Body of pancreas (tissue), 4 donors: Measurements from ENCODE around the gene RAB17. TPM values are rescaled to one million over a fixed set of nuclear protein-coding genes. Genes with fewer than 3 reads are reported as not detected.

Experiments used
- ATAC-seq: fragments of 150-250 bp; one replicate; pipeline ENCODE4 v1.9.1; 2016
- DNase-seq, 4 donors: peaks; one replicate each; pipeline ENCODE4 v3.0.0-alpha.2; 2019
- H3K27ac ChIP-seq, 4 donors: fragments of 200-600 bp; sonication (generic); 1 replicate in 3 of 4; 2 replicates in 1 of 4; pipeline versions ENCODE4 v1.5.1 to v1.6.1; 2016 to 2019; ENCODE audit warnings: mild to moderate bottlenecking in 1 of 4, mixed read lengths in 1 of 4, moderate library complexity in 1 of 4
- H3K27me3 ChIP-seq, 2 donors: fragments of 200-600 bp; sonication (generic); one replicate each; pipeline ENCODE4 v1.6.0; 2016; ENCODE audit warnings: mild to moderate bottlenecking in 1 of 2
- H3K36me3 ChIP-seq, 2 donors: fragments of 200-600 bp; sonication (generic); replicated peaks in 1 of 2; 2 replicates each; pipeline ENCODE4 v1.5.1; 2016; ENCODE audit warnings: low read depth in 2 of 2; ENCODE audit not compliant: insufficient read depth in 1 of 2
- H3K4me1 ChIP-seq: fragments of 200-600 bp; sonication (generic); one replicate; pipeline ENCODE4 v1.6.0; 2016
- H3K4me3 ChIP-seq, 2 donors: fragments of 200-600 bp; sonication (generic); 1 replicate in 1 of 2; 2 replicates in 1 of 2; pipeline ENCODE4 v1.5.1; 2016 to 2019
- H3K9me3 ChIP-seq, 3 donors: fragments of 200-600 bp; sonication (generic); 1 replicate in 2 of 3; 2 replicates in 1 of 3; pipeline ENCODE4 v1.5.1; 2016
- POLR2A ChIP-seq, 3 donors: fragments of 450-650 bp; IDR thresholded peaks; one replicate each; pipeline ENCODE4 v1.6.1; 2016; ENCODE audit warnings: antibody characterized with exemption in 3 of 3, mild to moderate bottlenecking in 2 of 3
- WGBS, 2 donors: methylation state at CpG; one replicate each; pipeline ENCODE4 v1.1.5; 2017; 5-methylcytosine and 5-hydroxymethylcytosine counted together
- intact Hi-C: fragments of 100-400 bp; cut with DNase I; formaldehyde crosslinking; loops from one replicate; pipeline ENCODE4 v1.15.1; 2023
- total RNA-seq, 2 donors: library from RNA; depleted of rRNA; stranded (reverse); fragments of >200 nt; gene quantifications; one replicate each; pipeline ENCODE4 v1.1.0, GENCODE V29; 2016
- TF ChIP-seq, protein P1 (sequence below), 7 experiments: fragments of 450-650 bp in 4 of 7; fragments of 200-600 bp in 3 of 7; sonication (generic) in 3 of 7; IDR thresholded peaks; one replicate each; pipeline ENCODE4 v1.5.1; 2016 to 2019; ENCODE audit warnings: antibody characterized with exemption in 7 of 7

Gene RAB17
- total RNA-seq, 2 donors from 2014 or later: 35.3 to 38.9 TPM

DNA sequence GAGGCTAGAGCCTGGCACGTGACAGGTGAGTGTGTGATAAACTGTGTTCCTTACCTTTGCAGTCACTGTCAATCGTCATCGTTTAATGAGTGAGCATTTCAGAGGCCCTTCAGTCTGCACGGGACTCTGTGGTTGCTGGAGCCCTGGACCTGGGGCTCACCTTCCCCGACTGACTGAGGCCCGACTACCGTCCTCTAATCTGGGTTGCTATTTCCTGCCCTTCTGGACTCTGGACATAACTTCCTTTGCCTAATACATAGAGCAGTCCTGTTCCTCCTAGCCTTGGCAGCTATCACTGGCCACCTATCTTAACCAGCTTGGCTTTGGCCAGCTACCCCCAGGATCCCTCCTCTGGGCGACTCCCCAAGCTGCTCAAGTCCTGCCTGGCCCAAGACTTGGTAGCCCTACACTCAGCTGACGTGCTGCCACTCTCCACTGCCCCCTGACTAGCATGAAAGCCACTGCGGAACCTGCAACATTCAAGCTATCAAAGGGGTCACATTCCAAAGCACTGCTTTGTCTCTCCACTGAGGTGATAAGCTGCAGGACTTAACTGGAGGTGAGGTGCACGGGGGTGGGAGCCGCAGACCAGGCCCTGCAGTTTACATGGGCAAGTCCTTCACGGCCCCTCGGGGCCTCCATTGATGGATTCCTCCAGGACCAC lies 11.1 kb upstream of the RAB17 start:
- TF ChIP-seq POLR2A (IDR thresholded peaks at IDR 0.05): no peak
- TF ChIP-seq, protein P1, sequence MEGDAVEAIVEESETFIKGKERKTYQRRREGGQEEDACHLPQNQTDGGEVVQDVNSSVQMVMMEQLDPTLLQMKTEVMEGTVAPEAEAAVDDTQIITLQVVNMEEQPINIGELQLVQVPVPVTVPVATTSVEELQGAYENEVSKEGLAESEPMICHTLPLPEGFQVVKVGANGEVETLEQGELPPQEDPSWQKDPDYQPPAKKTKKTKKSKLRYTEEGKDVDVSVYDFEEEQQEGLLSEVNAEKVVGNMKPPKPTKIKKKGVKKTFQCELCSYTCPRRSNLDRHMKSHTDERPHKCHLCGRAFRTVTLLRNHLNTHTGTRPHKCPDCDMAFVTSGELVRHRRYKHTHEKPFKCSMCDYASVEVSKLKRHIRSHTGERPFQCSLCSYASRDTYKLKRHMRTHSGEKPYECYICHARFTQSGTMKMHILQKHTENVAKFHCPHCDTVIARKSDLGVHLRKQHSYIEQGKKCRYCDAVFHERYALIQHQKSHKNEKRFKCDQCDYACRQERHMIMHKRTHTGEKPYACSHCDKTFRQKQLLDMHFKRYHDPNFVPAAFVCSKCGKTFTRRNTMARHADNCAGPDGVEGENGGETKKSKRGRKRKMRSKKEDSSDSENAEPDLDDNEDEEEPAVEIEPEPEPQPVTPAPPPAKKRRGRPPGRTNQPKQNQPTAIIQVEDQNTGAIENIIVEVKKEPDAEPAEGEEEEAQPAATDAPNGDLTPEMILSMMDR (IDR thresholded peaks at IDR 0.05): no peak
- WGBS, 2 donors: 65 to 77% methylated on average over 8 to 14 of the region's 14 CpGs
- no peak overlapping the region for H3K27ac ChIP-seq
- intact Hi-C loops: no loop called here
- no peaks in the 10 kb centered on the region for H3K27me3 ChIP-seq
- ATAC-seq: no peak
- no peak overlapping the region for H3K4me3 ChIP-seq
- H3K36me3 ChIP-seq: no peaks in the 10 kb centered on the region
- DNase-seq: no peak
- H3K4me1 ChIP-seq: no peaks in the 10 kb centered on the region
- no peaks in the 10 kb centered on the region for H3K9me3 ChIP-seq

GRCh38 chr2:237600205-237600846 lies 9.8 kb upstream of the RAB17 start:
- ATAC-seq (peak; percentile 31), DNase-seq (peak in 3 of 4 donors; percentile 28 to 40 (median 39))
- intact Hi-C loops: no loop called here
- TF ChIP-seq POLR2A (IDR thresholded peaks at IDR 0.05): no peak
- TF ChIP-seq, protein P1 (IDR thresholded peaks at IDR 0.05): peak in 1 of 7 experiments; percentile 19
- peaks cover 4% of the 10 kb centered on the region for H3K4me1 ChIP-seq
- H3K27me3 ChIP-seq: no peaks in the 10 kb centered on the region
- H3K36me3 ChIP-seq: no peaks in the 10 kb centered on the region
- no peak overlapping the region for H3K4me3 ChIP-seq
- no peaks in the 10 kb centered on the region for H3K9me3 ChIP-seq
- H3K27ac ChIP-seq: peak overlapping the region in 2 of 4 donors; percentile 50 to 53
- 59 to 60% methylated on average over 10 to 16 of the region's 16 CpGs for WGBS, 2 donors

GRCh38 chr2:237599465-237600110 lies 9.1 kb upstream of the RAB17 start:
- no peak overlapping the region for H3K4me3 ChIP-seq
- TF ChIP-seq, protein P1 (IDR thresholded peaks at IDR 0.05): no peak
- no peak for TF ChIP-seq POLR2A (IDR thresholded peaks at IDR 0.05)
- DNase-seq (no peak), ATAC-seq (no peak)
- H3K27me3 ChIP-seq: no peaks in the 10 kb centered on the region
- peak overlapping the region in 2 of 4 donors; percentile 50 to 53 for H3K27ac ChIP-seq
- no peaks in the 10 kb centered on the region for H3K36me3 ChIP-seq
- intact Hi-C loops: no loop called here
- no peaks in the 10 kb centered on the region for H3K9me3 ChIP-seq
- WGBS, 2 donors: 69 to 74% methylated on average over 9 of the region's 9 CpGs
- H3K4me1 ChIP-seq: peaks cover 11% of the 10 kb centered on the region

DNA sequence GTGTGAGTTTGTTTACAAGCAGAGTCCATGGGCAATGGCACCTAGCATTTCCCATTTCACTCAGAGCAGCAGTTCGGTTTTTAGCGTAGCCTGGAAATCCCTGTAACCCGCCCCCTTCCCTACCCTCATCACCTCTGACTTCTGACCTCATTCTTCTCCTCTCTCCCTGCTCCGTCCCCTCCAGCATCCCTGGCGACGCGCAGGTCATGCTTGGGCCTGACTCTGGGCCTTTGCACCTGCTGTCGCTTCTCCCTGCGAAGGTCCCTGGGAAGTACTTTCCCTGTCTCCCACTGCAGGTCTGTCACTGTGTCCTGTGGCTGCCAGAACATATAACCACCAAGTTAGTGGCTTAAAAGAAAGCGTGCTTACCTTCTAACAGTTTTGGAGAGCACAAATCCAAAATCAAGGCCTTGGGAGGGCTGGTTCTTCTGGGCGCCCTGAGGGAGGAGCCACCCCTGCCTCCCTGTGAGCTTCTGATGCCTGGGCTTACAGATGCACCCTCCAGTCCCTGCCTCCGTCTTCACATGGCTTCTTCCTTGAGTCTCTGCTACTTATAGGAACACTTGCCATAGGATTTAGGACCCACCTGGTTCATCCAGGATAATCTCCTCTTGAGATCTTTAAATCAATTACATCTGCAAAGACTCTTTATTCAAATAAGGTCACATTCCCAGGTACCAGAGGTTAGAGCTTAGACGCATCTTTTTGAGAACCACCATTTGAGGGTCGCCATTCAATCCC lies 8.1 kb upstream of the RAB17 start:
- Histone ChIP-seq H3K36me3 (no peaks in the 10 kb centered on the region), H3K4me1 (peaks cover 21% of the 10 kb centered on the region), H3K4me3 (no peak overlapping the region), H3K27me3 (no peaks in the 10 kb centered on the region), H3K9me3 (no peaks in the 10 kb centered on the region), H3K27ac (no peak overlapping the region)
- ATAC-seq (no peak), DNase-seq (no peak)
- TF ChIP-seq, protein P1 (IDR thresholded peaks at IDR 0.05): no peak
- TF ChIP-seq POLR2A (IDR thresholded peaks at IDR 0.05): no peak
- intact Hi-C loops: no loop called here
- WGBS, 2 donors: 85 to 91% methylated on average over 14 of the region's 14 CpGs
